Muscle of leg (tissue), 11 donors: ENCODE measurements around the gene POLR2J. TPM values are rescaled to one million over a fixed set of nuclear protein-coding genes. Genes with fewer than 3 reads are reported as not detected.
"Not testable (repeated sequence)": the region's sequence is repeated elsewhere in the genome, so short reads cannot be mapped to it uniquely, and the experiment has no call there.

ENCODE experiments used
- DNase-seq: peaks from one replicate; pipeline ENCODE4 v3.0.0; 2013
- H3K27ac ChIP-seq: one replicate; pipeline ENCODE4 v1.5.1; 2013; ENCODE audit warnings: mild to moderate bottlenecking, low read length, control low read depth
- H3K27me3 ChIP-seq: one replicate; pipeline ENCODE4 v1.6.1; 2013; ENCODE audit warnings: low read length; ENCODE audit not compliant: control insufficient read depth, insufficient read depth
- H3K36me3 ChIP-seq: one replicate; pipeline ENCODE4 v1.6.1; 2013; ENCODE audit warnings: low read length; ENCODE audit not compliant: control insufficient read depth, insufficient read depth
- H3K4me1 ChIP-seq: one replicate; pipeline ENCODE4 v1.6.1; 2013; ENCODE audit warnings: low read length; ENCODE audit not compliant: control insufficient read depth, insufficient read depth
- H3K4me3 ChIP-seq: one replicate; pipeline ENCODE4 v1.5.1; 2013; ENCODE audit warnings: low read length, control low read depth
- H3K9me3 ChIP-seq: replicated peaks from 2 replicates; pipeline ENCODE4 v1.6.1; 2013; ENCODE audit warnings: low read depth, low read length; ENCODE audit not compliant: control insufficient read depth
- WGBS: methylation state at CpG from one replicate; pipeline ENCODE4 v1.1.5; 2013; ENCODE audit warnings: missing lambda C conversion rate; ENCODE audit not compliant: insufficient coverage; 5-methylcytosine and 5-hydroxymethylcytosine counted together
- polyA plus RNA-seq, 8 donors: library from polyadenylated mRNA; unstranded; fragments of 120-200 nt; gene quantifications; one replicate each; pipeline versions ENCODE4 v1.2.1 to v1.2.3, GENCODE V29; 2013; ENCODE audit warnings: inconsistent platforms in 1 of 8, low replicate concordance in 1 of 8; ENCODE audit not compliant: insufficient read length in 8 of 8, insufficient read depth in 1 of 8
- total RNA-seq: library from RNA; stranded (reverse); fragments of 120-200 nt; gene quantifications from one replicate; pipeline ENCODE4 v1.2.4, GENCODE V29; 2013

The POLR2J gene
- total and polyA plus RNA-seq, 9 donors, result 29.8 to 45.7 (median 34.9) TPM

DNA sequence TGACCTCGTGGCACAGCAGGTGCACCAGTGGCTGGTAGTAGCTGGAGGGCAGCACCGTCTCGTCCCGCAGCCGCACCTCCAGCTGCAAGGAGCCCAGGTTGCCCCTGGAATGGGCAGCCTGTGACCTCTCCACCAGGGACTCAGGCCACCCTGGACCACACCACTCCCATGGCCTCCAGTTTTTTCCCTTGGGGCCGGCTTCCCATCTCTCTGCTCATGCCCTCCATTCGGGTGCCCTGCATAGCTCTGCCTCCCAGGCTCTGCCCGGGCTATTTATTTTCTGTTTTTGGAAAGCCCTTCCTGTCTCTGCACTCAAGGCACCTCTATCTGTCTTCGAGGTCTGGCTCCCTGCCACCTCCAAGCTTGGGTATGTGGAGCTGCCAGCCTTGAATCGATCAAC, 18.1 kb upstream of the POLR2J start:
- not testable (repeated sequence) for H3K4me3 ChIP-seq, H3K36me3 ChIP-seq, H3K27ac ChIP-seq, H3K9me3 ChIP-seq, H3K27me3 ChIP-seq, H3K4me1 ChIP-seq, DNase-seq
- WGBS, result 100% methylated on average over 1 of the region's 10 CpGs

DNA sequence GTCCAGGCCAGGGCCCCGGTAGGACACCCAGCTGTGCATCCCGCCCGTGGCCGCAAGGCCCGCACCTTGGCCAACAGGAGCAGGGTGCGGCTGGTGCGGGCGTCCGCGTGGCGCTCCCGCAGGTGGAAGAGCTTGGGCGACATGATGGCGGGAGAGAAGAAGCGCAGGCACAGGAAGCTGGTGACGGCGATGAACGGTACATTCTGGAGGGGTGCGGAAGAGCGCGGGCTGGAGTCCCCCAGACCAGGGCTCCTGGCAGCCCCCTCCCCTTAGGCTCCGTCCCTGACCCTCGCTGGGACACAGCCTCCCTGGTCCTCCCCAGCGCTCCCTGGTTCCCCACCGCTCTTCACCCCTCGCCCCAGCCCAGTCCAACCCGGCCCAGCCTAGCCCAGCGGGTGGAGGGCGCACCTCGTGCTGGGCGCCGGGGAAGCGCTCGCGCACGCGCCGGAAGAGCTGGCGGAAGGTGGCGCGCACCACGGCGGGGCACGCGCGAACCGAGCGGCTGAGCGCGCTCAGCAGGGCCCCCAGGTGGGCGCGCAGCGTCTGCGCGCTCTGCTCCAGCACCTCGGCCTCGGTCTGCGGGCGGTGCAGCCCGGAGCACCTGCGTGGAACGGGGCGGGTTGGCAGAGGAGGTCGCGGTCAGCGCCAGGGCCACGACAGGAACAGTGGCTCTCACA, 15.9 kb upstream of the POLR2J start:
- WGBS, result no CpG with 5 or more reads among the region's 67 CpGs
- not testable (repeated sequence) for DNase-seq

DNA sequence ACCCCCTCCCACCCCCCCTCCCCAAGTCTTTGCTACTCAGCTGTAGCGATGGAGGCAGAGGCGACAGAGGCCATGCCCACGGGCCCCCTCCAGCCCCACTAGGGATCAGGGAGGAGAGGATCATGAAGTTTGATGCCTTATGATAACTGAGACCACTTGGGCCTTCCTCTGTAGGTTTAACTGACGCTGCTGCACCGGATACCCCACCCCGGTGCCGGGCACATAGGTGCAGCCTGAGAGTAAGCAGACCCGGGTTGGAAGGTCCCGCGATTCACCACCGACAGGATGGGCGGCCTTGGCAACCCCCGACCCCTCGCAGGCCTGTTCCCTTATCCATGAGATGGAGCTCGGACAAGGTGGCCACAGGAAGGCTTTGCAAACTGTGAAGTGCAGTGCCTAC, 15.3 kb upstream of the POLR2J start:
- H3K36me3 ChIP-seq, H3K4me1 ChIP-seq, DNase-seq, H3K9me3 ChIP-seq, H3K27me3 ChIP-seq, H3K27ac ChIP-seq, H3K4me3 ChIP-seq: not testable (repeated sequence)
- WGBS, result no CpG with 5 or more reads among the region's 15 CpGs

More for the DNA sequence above, 15.9 kb upstream of the POLR2J start:
- not testable (repeated sequence) for H3K4me1 ChIP-seq, H3K9me3 ChIP-seq, H3K27ac ChIP-seq, H3K27me3 ChIP-seq, H3K4me3 ChIP-seq, H3K36me3 ChIP-seq

DNA sequence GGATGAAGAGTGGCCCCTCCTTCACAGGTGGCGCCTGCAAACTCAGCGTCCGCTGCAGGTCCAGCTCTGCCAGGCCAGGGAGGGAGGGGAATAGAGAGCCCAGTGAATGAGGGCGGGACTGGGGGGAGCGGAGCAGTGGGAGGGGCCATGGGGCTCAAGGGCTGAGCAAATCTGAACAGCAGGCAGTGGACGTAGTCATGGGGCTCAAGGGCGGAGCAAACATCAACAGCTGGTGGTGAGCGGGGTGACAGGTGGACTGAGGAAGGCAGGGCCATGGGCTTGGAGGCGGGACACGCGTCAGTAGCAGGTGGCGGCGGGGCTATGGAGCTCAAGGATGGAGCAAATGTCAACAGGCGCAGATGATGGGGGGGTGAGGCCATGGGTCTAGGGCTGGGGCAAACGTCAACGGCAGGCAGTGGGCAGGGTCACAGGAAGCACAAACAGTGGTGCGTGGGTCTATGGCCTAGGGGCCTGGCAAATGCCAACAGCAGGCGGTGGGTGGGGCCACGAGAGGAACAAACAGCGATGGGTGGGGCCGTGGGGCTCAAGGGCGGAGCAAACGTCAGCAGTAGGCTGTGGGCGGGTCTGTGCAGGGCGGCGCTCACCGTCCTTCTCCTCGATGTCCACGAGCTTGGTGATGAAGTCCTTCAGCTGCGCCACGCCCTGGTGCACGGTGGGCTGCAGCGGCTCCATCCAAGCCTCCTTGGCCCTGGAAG, 14.7 kb upstream of the POLR2J start:
- not testable (repeated sequence) for H3K27me3 ChIP-seq, H3K36me3 ChIP-seq

DNA sequence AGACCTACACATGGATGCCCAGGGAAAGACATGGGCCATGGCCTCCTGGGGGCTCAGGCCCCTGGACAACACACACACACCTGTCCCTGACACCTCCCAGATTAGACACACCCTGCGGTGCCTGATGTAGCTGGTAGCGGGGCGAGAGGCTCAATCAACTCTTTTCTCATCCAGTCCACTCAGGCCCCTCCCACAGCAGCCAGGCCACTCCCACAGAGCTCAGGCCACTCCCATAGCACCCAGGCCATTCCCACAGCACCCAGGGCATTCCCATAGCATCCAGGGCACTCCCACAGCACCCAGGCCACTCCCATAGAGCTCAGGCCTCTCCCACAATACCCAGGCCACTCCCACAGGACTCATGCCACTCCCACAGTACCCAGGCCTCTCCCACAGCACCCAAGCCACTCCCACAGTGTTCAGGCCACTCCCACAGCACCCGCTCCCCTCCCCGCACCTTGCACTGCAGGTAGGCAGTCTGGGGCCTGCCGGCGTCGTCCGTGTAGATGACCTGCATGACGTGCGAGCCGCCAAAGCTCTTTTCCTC, 11.9 kb upstream of the POLR2J start:
- H3K27me3 ChIP-seq, H3K9me3 ChIP-seq, DNase-seq, H3K27ac ChIP-seq, H3K36me3 ChIP-seq, H3K4me3 ChIP-seq, H3K4me1 ChIP-seq: not testable (repeated sequence)
- WGBS, result no CpG with 5 or more reads among the region's 12 CpGs

More for the DNA sequence above, 14.7 kb upstream of the POLR2J start:
- WGBS, result no CpG with 5 or more reads among the region's 33 CpGs
- not testable (repeated sequence) for H3K9me3 ChIP-seq, H3K27ac ChIP-seq, H3K4me1 ChIP-seq, H3K4me3 ChIP-seq, DNase-seq

DNA sequence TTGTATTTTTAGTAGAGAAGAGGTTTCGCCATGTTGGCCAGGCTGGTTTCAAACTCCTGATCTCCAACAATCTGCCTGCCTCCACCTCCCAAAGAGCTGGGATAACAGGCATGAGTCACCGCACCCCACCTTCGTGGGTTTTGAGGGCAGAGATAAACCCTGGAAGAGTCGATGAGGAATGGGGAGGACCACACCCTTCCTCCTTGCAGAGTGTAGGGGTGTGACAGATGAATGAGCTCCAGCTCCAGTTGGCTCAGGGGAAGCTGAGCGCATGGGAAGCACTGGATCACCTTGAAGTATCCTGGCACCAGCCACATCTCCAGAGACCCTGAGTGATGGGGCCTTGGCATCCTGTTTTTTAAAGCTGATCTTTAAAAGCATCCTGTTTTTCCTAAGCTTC, 5.6 kb upstream of the POLR2J start:
- H3K27me3 ChIP-seq, H3K4me1 ChIP-seq, H3K4me3 ChIP-seq, H3K9me3 ChIP-seq, H3K36me3 ChIP-seq, DNase-seq, H3K27ac ChIP-seq: not testable (repeated sequence)
- WGBS, result no CpG with 5 or more reads among the region's 5 CpGs

DNA sequence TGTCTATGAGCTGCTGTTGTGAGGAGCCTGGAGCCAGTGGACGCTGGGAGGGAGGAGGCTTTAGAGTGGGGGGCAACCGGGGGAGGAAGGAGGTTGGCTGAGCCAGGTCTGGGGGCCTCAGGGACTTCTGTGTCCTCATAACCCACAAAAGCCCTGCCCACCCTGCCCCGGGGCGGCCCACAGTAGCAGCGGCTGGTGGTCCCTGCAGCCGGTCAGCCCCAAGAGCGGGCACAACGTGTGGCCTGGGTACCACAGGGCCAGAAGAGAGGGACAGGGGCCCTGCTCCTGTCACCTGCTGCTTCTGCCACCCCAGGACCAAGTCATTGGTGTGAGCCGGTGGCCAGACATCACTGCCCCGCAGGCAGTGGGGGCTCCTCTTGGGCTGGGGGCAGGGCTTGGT, 3.2 kb upstream of the POLR2J start:
- WGBS, result no CpG with 5 or more reads among the region's 10 CpGs
- H3K27me3 ChIP-seq, H3K4me1 ChIP-seq, H3K27ac ChIP-seq, H3K36me3 ChIP-seq, DNase-seq, H3K9me3 ChIP-seq, H3K4me3 ChIP-seq: not testable (repeated sequence)

DNA sequence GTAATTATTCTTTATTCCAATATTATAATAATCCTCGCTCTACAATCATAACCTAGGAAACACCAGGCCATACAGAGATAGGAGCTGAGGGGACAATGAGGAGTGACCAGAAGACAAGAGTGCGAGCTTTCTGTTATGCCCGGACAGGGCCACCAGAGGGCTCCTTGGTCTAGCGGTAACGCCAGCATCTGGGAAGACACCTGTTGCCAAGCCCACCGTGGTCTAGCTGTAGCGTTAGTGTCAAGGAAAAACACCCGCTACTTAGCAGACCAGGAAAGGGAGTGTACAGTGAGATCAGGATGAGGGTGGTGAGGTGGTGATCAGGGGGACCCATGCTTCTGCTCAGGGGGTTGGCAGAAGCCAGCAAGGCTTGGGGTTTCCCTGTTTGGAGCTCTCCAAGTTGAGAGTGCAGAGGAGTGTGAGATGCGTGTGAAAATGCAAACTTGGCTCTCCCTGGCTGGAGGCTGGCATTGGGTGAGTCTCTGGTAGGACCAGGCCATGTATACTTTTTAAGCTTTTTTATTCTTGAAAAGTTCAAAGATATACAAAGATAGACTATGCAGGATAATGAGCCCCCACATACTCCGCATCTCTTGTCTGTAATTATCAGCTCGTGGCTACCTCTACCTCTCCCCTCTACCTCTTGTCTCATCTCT, 1.4 kb upstream of the POLR2J start:
- not testable (repeated sequence) for H3K4me3 ChIP-seq, H3K27me3 ChIP-seq, H3K9me3 ChIP-seq, H3K27ac ChIP-seq, DNase-seq, H3K4me1 ChIP-seq, H3K36me3 ChIP-seq
- WGBS, result no CpG with 5 or more reads among the region's 11 CpGs

DNA sequence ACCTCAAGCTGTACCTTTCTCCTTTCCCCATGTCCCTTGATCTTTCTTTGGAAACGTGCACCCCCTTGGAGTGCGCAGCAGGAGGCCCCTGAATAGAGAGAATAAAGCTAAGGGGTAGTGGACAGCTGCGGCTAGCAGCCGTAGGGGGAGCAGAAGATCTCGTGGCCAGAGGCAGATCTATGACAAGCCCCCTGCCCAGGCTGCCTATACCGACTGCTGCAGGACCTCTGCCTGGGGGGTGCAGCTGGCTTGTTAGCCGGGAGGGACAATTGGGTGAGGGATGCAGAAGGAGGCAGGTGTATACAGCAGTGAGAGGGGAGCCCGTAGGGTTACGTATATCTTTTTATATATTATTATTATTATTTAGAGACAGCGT, 475 bp upstream of the POLR2J start:
- DNase-seq, H3K4me3 ChIP-seq, H3K9me3 ChIP-seq, H3K27ac ChIP-seq, H3K27me3 ChIP-seq, H3K4me1 ChIP-seq, H3K36me3 ChIP-seq: not testable (repeated sequence)
- WGBS, result no CpG with 5 or more reads among the region's 10 CpGs

DNA sequence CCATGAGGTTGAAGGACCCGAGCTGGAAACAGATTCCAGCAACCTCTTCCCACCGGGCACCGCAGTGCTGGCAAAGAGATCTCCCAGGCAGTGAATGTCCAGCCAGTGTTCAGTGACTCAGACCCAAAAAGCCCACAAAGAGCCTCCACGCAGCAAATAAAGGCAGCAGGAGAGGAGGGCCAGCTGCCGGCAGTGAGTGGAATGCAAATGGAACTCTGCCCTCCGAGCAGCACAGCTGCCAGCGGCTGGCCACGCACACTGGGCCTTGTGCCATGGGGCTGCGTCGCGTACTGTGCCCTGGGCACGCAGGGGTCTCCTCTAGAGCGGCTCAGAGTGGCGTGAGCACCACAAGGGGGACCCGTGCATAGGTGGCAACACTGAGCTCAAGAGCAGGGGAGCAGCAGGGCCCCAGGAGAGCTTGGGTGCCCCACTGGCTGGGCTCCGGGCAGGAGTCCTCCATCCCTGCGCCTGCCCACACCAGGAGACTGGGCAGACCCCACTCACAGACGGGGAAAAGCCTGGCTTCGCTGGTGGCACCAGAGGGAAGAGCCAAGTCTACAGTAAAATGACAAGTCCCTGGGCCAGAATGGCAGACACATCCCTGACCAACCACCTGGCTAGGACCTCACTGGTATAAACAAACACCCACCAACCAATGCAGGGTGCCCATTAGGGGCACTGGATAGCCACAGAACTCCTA, 3.8 kb downstream of the POLR2J start:
- not testable (repeated sequence) for H3K4me3 ChIP-seq, H3K27ac ChIP-seq, H3K9me3 ChIP-seq, H3K4me1 ChIP-seq, DNase-seq, H3K27me3 ChIP-seq
- H3K36me3 ChIP-seq, result peaks cover 27% of the 10 kb centered on the region
- WGBS, result no CpG with 5 or more reads among the region's 19 CpGs
